GM21528 (cell line): ENCODE measurements around the gene SLC23A3.

Experiments used
- ATAC-seq: cut with Tn5 transposase; IDR thresholded peaks from one replicate; pipeline ENCODE4 v1.9.1; 2021; ENCODE audit warnings: mild to moderate bottlenecking, moderate library complexity; ENCODE audit not compliant: unreplicated experiment, low FRiP score

Gene SLC23A3

GRCh38 chr2:219118504-219118903 is 51.3 kb downstream of the SLC23A3 start:
- ATAC-seq, result no peak

GRCh38 chr2:219116776-219117646 is 52.8 kb downstream of the SLC23A3 start:
- no peak for ATAC-seq

GRCh38 chr2:219112651-219113338 is 57.0 kb downstream of the SLC23A3 start:
- no peak for ATAC-seq

GRCh38 chr2:219112062-219112406 is 57.8 kb downstream of the SLC23A3 start:
- ATAC-seq, result no peak
